Measurements from ENCODE around the gene USP51.

USP51 gene

DNA sequence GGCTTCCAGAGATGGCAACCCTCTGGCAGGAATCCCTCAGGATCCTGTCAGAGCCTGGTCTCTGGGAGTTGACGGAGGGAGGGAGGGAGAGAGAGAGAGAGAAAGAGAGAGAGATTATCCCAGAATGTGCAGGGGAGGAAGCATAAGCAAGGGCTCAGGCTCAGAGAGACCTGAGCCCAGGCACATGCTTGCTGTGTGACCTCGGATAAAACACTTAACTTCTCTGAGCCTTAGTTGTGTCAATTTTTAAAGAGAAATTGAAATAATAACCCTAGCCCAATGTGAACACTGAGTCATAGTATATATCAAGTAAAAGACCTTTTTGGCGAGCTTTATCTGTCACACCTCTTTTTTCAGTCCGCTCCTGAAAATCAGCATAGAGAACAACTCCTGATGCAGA lies 473 bp upstream of the USP51 start:
- no peak for ATAC-seq

GRCh38 chrX:55488593-55489313 lies 895 bp downstream of the USP51 start:
- peak; percentile 81 for ATAC-seq
- no peak for TF ChIP-seq ISL1 (CRISPR knock-in tag; IDR thresholded peaks at IDR 0.05)
- no peak for TF ChIP-seq RARB (CRISPR knock-in tag; IDR thresholded peaks at IDR 0.05)
- no peak for TF ChIP-seq GLIS3 (CRISPR knock-in tag; IDR thresholded peaks at IDR 0.05)
- no peak for TF ChIP-seq TOX (CRISPR knock-in tag; IDR thresholded peaks at IDR 0.05; ENCODE audit: borderline replicate concordance)
- TF ChIP-seq ZNF8 (CRISPR knock-in tag; IDR thresholded peaks at IDR 0.05): no peak
- TF ChIP-seq POU6F1 (CRISPR knock-in tag; IDR thresholded peaks at IDR 0.05; ENCODE audit: borderline replicate concordance, low read depth): no peak
- TF ChIP-seq, protein P1, sequence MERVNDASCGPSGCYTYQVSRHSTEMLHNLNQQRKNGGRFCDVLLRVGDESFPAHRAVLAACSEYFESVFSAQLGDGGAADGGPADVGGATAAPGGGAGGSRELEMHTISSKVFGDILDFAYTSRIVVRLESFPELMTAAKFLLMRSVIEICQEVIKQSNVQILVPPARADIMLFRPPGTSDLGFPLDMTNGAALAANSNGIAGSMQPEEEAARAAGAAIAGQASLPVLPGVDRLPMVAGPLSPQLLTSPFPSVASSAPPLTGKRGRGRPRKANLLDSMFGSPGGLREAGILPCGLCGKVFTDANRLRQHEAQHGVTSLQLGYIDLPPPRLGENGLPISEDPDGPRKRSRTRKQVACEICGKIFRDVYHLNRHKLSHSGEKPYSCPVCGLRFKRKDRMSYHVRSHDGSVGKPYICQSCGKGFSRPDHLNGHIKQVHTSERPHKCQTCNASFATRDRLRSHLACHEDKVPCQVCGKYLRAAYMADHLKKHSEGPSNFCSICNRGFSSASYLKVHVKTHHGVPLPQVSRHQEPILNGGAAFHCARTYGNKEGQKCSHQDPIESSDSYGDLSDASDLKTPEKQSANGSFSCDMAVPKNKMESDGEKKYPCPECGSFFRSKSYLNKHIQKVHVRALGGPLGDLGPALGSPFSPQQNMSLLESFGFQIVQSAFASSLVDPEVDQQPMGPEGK (CRISPR knock-in tag; IDR thresholded peaks at IDR 0.05; ENCODE audit: borderline replicate concordance): no peak
- no peak for TF ChIP-seq ZFP30 (CRISPR knock-in tag; IDR thresholded peaks at IDR 0.05)
- no peak for TF ChIP-seq ARNTL (CRISPR knock-in tag; IDR thresholded peaks at IDR 0.05; ENCODE audit: borderline replicate concordance, low read depth)
- TF ChIP-seq ZC3H10 (CRISPR knock-in tag; IDR thresholded peaks at IDR 0.05): no peak
- TF ChIP-seq ZFP3 (CRISPR knock-in tag; IDR thresholded peaks at IDR 0.05): no peak

More for the DNA sequence above, 473 bp upstream of the USP51 start:
- TF ChIP-seq GLIS3 (CRISPR knock-in tag; IDR thresholded peaks at IDR 0.05) (no peak), TCF4 (CRISPR knock-in tag; IDR thresholded peaks at IDR 0.05; ENCODE audit: borderline replicate concordance) (no peak), OSR1 (CRISPR knock-in tag; IDR thresholded peaks at IDR 0.05) (no peak), RARB (CRISPR knock-in tag; IDR thresholded peaks at IDR 0.05) (no peak), BACH2 (CRISPR knock-in tag; IDR thresholded peaks at IDR 0.05; ENCODE audit: borderline replicate concordance) (no peak), CSDC2 (CRISPR knock-in tag; IDR thresholded peaks at IDR 0.05) (no peak), CREB5 (CRISPR knock-in tag; IDR thresholded peaks at IDR 0.05; ENCODE audit: low read depth) (no peak), ARNTL (CRISPR knock-in tag; IDR thresholded peaks at IDR 0.05; ENCODE audit: borderline replicate concordance, low read depth) (no peak), TSHZ2 (CRISPR knock-in tag; IDR thresholded peaks at IDR 0.05) (no peak), ZNF70 (CRISPR knock-in tag; IDR thresholded peaks at IDR 0.05) (no peak), ZNF8 (CRISPR knock-in tag; IDR thresholded peaks at IDR 0.05) (no peak), PPARA (CRISPR knock-in tag; IDR thresholded peaks at IDR 0.05; ENCODE audit: borderline replicate concordance) (no peak), TOX (CRISPR knock-in tag; IDR thresholded peaks at IDR 0.05; ENCODE audit: borderline replicate concordance) (no peak), ZFP30 (CRISPR knock-in tag; IDR thresholded peaks at IDR 0.05) (no peak)
- TF ChIP-seq, protein P2, sequence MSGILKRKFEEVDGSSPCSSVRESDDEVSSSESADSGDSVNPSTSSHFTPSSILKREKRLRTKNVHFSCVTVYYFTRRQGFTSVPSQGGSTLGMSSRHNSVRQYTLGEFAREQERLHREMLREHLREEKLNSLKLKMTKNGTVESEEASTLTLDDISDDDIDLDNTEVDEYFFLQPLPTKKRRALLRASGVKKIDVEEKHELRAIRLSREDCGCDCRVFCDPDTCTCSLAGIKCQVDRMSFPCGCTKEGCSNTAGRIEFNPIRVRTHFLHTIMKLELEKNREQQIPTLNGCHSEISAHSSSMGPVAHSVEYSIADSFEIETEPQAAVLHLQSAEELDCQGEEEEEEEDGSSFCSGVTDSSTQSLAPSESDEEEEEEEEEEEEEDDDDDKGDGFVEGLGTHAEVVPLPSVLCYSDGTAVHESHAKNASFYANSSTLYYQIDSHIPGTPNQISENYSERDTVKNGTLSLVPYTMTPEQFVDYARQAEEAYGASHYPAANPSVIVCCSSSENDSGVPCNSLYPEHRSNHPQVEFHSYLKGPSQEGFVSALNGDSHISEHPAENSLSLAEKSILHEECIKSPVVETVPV (CRISPR knock-in tag; IDR thresholded peaks at IDR 0.05): no peak
- TF ChIP-seq, protein P1 (CRISPR knock-in tag; IDR thresholded peaks at IDR 0.05; ENCODE audit: borderline replicate concordance): no peak

All from SK-N-SH treated with all-trans-retinoic acid at 6 μM for 48 hours (cell line).